Bone marrow (tissue), 2 donors: ENCODE measurements around the gene ACTR3.

Experiments
- DNase-seq, 2 donors: peaks; one replicate each; lab custom pipeline; 2025; lab: John Stamatoyannopoulos, UW

ACTR3 gene

DNA sequence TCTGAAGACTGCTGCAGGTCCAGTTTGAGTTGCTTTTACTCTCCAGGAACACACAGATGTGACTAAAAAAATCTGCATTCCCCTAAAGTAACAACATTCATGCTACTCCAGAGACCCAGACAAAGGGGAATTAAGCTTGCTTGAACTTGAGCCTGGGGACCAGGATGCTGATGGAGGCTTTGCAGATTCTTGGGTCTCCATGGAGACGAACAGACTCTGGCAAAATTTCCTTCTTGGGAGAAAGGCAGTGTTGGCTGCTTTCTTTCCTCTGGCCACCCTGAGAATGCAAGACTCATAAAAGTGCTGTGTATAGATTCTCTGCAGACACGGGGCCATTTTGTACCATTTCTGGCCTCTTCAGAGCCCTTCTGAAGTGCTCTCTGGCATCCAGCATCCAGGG lies 112.0 kb downstream of the ACTR3 start:
- no peak for DNase-seq

DNA sequence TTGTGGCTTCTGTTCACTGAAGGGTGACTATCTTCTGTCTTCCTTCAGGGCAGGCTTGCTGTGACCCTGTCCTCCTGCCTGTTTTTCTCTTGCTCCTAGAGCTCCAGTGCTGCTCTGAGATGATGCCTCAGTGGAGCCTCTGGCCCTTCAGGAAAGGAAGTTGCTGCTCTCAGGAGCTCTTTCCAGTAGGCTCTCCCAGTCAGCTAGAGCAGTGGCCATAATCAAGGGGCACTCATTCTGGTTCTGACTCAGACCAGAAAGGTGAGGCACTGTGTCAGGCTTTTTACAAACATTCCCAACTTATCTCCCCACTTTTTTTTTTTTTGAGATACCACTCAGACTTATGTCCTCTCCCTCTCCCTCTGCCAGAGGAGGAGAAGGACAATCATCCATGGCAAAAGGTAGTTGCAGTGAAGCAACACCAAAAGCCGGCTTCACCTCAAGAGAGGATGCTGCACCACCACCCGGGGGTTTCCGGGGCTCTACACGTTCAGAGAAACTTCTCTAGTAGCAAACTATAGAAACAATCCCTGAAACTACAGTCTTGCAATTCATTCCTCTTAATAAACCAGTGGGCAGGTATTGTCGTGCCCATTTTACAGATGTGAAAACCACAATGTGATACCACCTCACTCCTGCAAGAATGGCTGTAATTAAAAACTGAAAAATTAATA lies 115.4 kb downstream of the ACTR3 start:
- DNase-seq = no peak

DNA sequence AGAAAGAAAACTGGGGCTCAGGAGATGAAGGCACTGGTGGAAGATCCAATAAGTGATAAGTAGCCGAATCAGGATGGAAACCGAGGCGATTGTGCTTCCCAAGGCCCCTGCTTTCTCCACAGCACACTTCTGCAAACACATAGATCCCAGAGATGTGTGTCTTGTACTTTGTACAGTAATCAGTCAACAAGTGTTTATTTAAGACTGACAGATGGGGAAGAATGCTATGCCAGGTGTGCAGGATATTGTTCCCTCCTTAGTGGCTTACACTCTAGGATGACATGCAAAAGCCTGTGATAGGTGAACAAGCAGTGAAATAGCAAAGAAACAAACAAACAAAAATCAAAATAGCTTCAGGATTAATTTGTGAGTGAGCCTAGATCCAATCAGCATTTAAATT lies 116.6 kb downstream of the ACTR3 start:
- DNase-seq = no peak

DNA sequence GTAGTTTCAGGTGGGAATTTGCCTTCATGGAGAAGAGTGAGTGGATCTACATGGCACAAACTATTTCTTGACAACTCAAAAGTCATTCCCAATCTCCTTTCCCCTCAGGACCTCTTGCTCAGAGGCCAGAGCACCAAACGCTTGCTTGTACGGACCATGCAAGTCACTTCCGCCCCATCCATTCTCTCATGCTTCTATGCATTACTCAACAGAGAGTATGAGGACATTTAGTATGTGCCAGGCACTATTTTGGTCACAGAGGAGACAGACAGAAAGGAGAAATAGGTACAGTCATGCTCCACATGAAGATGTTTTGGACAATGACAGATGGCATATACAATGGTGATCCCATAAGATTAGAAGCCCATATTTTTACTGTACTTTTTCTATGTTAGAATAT lies 117.5 kb downstream of the ACTR3 start:
- DNase-seq = no peak

DNA sequence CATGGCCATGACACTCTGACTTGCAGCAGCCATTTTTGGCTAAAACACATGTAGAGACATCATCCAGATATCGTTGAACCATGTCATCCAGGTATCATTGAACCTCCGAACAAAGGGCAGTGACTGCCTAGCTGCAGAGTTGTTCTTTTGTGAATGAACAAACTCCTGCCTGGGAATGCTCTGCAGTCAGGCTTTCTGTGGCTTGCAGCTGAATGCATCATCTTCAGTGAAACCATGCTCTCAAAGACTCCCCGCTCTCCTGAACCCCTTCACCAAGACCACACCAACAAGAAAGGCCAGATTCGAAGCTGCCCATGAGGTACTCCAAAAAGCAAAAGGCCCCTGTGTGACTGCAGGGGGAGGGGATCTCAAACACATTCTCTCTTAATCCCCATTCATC lies 118.8 kb downstream of the ACTR3 start:
- DNase-seq = no peak

DNA sequence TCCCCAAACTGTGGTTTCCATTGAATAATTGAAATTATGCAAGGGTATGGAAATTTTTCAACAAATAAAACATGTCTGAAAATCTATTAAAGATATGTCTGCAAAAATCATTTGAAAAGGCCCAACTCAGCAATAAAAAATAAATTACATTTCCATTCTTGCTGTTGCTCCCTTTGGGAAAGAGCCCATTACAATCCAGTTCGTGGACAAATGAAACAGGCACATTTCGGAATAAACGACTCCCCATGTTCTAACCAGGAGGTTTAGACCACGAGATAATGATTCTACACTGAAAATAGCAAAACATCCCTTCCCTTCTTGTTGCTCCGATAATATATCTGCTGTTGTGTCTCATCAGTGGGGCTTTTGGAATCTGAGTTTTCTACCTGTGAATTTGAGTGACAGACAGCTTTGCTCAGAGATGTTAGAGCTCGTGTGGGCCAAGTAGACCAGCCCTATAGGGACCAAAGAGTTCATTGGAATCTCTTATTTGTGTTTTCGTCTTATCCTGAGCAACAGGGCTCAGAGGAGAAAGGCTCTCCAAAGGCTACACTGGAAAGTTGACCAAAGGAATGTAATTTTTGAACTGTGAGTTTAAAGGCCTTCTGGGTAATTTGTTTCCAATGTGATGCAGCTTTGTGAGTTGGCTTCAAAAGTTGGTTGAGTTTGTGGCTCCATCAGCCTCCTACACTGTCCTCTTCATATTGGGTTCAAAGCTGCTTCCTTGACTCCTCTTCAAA lies 119.5 kb downstream of the ACTR3 start:
- no peak for DNase-seq

DNA sequence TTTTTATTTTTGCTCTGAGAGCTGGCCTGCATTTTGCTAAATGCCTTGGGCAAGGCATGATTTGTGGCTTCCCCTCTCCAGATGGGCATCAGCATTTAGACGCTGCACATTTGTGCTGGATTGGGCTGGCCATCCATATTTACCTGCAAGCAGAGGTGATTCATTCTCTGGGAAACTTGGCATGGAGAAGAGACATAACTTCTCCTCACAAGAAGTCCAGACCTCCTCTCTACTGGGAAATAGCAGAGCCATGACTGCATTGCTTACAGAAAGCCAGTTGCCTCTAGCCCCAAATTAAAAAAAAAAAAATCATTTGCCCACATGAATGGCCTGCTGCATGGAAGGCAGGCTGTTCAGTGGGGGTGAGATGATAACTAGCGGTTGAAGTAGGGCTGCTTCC lies 120.1 kb downstream of the ACTR3 start:
- DNase-seq = no peak

DNA sequence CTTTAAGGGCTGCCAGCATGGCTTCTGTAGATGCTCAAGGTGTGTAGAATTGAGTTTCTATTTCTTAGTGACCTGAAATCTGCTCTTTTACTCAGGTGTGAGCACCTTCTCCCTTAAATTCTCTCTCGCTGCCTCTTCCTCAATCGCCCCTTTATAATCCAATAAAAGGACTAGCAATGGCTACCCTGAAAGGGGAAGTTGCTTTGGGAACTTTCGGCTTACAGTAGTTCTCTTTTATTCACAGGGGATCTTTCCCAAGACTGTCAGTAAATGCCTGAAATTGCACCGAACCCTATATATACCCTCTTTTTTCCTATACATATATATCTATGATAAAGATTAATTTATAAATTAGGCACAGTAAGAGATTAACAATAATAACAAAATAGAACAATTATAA lies 121.8 kb downstream of the ACTR3 start:
- DNase-seq = no peak
